Measurements from ENCODE around the gene TMUB1.

DNA sequence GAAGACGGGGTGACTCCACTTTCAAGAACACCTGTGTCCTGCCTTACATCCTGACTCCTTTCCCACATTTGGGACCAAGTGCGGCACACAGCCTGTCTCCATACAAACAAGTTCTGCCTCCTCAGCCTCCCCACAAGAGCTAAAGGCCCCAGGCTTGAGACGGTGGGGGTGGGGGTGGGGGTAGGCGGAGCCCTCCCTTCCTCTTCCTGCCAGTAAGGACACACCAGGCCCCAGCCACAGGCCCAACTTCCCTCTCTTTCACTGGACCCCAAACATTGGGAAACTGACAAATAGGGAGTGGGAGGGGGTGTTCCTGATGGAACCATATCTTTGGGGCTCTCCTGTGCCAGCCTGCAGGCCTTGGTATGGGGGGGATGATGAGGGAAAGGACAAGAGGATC, 30.2 kb downstream of the TMUB1 start:
- TF ChIP-seq, protein P1, sequence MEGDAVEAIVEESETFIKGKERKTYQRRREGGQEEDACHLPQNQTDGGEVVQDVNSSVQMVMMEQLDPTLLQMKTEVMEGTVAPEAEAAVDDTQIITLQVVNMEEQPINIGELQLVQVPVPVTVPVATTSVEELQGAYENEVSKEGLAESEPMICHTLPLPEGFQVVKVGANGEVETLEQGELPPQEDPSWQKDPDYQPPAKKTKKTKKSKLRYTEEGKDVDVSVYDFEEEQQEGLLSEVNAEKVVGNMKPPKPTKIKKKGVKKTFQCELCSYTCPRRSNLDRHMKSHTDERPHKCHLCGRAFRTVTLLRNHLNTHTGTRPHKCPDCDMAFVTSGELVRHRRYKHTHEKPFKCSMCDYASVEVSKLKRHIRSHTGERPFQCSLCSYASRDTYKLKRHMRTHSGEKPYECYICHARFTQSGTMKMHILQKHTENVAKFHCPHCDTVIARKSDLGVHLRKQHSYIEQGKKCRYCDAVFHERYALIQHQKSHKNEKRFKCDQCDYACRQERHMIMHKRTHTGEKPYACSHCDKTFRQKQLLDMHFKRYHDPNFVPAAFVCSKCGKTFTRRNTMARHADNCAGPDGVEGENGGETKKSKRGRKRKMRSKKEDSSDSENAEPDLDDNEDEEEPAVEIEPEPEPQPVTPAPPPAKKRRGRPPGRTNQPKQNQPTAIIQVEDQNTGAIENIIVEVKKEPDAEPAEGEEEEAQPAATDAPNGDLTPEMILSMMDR (IDR thresholded peaks at IDR 0.05), result no peak
- TF ChIP-seq POLR2A (IDR thresholded peaks at IDR 0.05), result no peak
- no peak for TF ChIP-seq POLR2AphosphoS5 (IDR thresholded peaks at IDR 0.05; ENCODE audit: insufficient read depth in 1 of 2, low read depth in 1 of 2)
